Smooth muscle cell (in vitro differentiated cells): ENCODE measurements around the gene SPECC1. TPM values are rescaled to one million over a fixed set of nuclear protein-coding genes. Genes with fewer than 3 reads are reported as not detected.

Source experiments
- DNase-seq: peaks from one replicate; lab custom pipeline; 2025; ENCODE audit not compliant: unreplicated experiment; lab: John Stamatoyannopoulos, UW
- H2AFZ ChIP-seq: fragments of 200-600 bp; sonication (generic); 2 replicates; pipeline ENCODE4 v1.6.0; 2016; ENCODE audit warnings: antibody characterized with exemption, low read depth, mild to moderate bottlenecking
- H3F3A ChIP-seq: fragments of 200-600 bp; sonication (generic); 2 replicates; pipeline ENCODE4 v1.6.0; 2017; ENCODE audit warnings: antibody characterized with exemption, low read depth
- H3K27ac ChIP-seq: fragments of 200-600 bp; sonication (generic); 2 replicates; pipeline ENCODE4 v1.5.1; 2016; ENCODE audit warnings: low read depth, mild to moderate bottlenecking
- H3K27me3 ChIP-seq: fragments of 200-600 bp; sonication (generic); 2 replicates; pipeline ENCODE4 v1.6.1; 2016; ENCODE audit warnings: low read depth, mild to moderate bottlenecking
- H3K36me3 ChIP-seq: fragments of 200-600 bp; sonication (generic); 2 replicates; pipeline ENCODE4 v1.5.1; 2016; ENCODE audit warnings: low read depth
- H3K4me1 ChIP-seq: fragments of 200-600 bp; sonication (generic); 2 replicates; pipeline ENCODE4 v1.5.1; 2016; ENCODE audit warnings: low read depth
- H3K4me2 ChIP-seq: fragments of 200-600 bp; sonication (generic); 2 replicates; pipeline ENCODE4 v1.6.0; 2016; ENCODE audit warnings: mild to moderate bottlenecking
- H3K4me3 ChIP-seq: fragments of 200-600 bp; sonication (generic); 2 replicates; pipeline ENCODE4 v1.5.1; 2016; ENCODE audit warnings: mild to moderate bottlenecking
- H3K79me2 ChIP-seq: fragments of 200-600 bp; sonication (generic); 2 replicates; pipeline ENCODE4 v1.6.0; 2016; ENCODE audit warnings: low read depth, mild to moderate bottlenecking
- H3K9ac ChIP-seq: fragments of 200-600 bp; sonication (generic); 2 replicates; pipeline ENCODE4 v1.6.0; 2016; ENCODE audit warnings: low read depth
- H3K9me3 ChIP-seq: fragments of 200-600 bp; sonication (generic); replicated peaks from 2 replicates; pipeline ENCODE4 v1.5.1; 2016; ENCODE audit warnings: low read depth
- H4K20me1 ChIP-seq: fragments of 200-600 bp; sonication (generic); 2 replicates; pipeline ENCODE4 v1.6.0; 2016; ENCODE audit warnings: low read depth
- WGBS: methylation state at CpG from one replicate; pipeline ENCODE4 v1.1.7; 2016; ENCODE audit warnings: low lambda C conversion rate; 5-methylcytosine and 5-hydroxymethylcytosine counted together
- polyA plus RNA-seq: library from polyadenylated mRNA; unstranded; fragments of >200 nt; fragmentation: Nextera tagmentation; extraction: Ambion mirVana; gene quantifications from 2 replicates; pipeline ENCODE4 v1.2.1, GENCODE V29; 2016
- total RNA-seq: library from RNA; depleted of rRNA; stranded (reverse); fragments of >200 nt; gene quantifications from 2 replicates; pipeline ENCODE4 v1.2.3, GENCODE V29; 2014
- TF ChIP-seq, protein P1 (sequence below): fragments of 200-600 bp; sonication (generic); IDR thresholded peaks from 2 replicates; pipeline ENCODE4 v1.5.1; 2017; ENCODE audit warnings: borderline replicate concordance, mild to moderate bottlenecking, antibody characterized with exemption; ENCODE audit not compliant: insufficient read depth, poor library complexity, severe bottlenecking

Gene SPECC1
- total and polyA plus RNA-seq, 2 experiments from 2014 or later, result 20.0 to 72.0 TPM

DNA sequence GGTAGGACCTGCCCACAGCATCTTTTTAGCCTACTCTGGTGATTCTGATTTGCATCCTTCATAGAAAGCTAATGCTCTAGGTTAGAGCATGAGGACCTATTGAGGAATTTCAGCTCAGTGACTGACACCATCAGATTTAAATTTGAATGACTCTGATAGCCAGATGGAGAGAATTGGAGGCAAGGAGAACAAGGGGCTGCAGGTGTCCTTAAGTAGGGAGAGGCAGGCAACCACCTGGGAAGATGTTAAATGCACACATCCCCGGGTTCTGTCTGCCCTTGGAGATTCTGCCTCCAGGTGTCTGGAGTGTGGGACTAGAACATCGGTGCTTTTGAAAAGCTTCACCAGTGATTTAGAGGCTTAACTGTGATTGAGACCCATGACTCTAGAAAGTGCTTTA, 221.8 kb downstream of the SPECC1 start:
- Histone ChIP-seq H3K36me3 (no peaks in the 10 kb centered on the region), H3K9me3 (no peaks in the 10 kb centered on the region), H4K20me1 (no peaks in the 10 kb centered on the region), H3K79me2 (peaks cover 4% of the 10 kb centered on the region), H2AFZ (no peak overlapping the region), H3K4me3 (no peak overlapping the region), H3K27ac (no peak overlapping the region), H3K4me2 (no peak overlapping the region), H3K27me3 (no peaks in the 10 kb centered on the region), H3K9ac (no peak overlapping the region), H3F3A (peaks cover 7% of the 10 kb centered on the region), H3K4me1 (no peaks in the 10 kb centered on the region)
- 98% methylated on average over 2 of the region's 2 CpGs for WGBS
- no peak for DNase-seq
- TF ChIP-seq, protein P1, sequence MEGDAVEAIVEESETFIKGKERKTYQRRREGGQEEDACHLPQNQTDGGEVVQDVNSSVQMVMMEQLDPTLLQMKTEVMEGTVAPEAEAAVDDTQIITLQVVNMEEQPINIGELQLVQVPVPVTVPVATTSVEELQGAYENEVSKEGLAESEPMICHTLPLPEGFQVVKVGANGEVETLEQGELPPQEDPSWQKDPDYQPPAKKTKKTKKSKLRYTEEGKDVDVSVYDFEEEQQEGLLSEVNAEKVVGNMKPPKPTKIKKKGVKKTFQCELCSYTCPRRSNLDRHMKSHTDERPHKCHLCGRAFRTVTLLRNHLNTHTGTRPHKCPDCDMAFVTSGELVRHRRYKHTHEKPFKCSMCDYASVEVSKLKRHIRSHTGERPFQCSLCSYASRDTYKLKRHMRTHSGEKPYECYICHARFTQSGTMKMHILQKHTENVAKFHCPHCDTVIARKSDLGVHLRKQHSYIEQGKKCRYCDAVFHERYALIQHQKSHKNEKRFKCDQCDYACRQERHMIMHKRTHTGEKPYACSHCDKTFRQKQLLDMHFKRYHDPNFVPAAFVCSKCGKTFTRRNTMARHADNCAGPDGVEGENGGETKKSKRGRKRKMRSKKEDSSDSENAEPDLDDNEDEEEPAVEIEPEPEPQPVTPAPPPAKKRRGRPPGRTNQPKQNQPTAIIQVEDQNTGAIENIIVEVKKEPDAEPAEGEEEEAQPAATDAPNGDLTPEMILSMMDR, result no peak

DNA sequence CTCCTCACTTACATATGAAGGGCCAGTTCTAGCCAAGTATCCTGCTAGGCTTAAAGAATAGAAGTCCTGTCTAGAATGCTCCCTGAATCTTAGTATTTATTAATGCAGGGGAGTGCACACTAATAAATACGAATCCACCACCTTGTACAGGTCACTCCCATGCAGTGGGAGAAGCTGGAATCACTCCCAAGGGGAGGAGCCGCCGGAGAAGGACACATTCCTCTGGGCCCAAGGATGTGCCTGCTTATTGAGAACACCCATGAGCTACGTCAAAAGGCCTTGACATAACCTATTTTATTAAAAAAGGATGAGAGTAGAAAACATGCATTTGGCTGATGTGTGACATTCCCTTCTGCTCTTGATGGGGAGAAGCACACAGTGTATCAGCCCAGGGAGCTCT, 223.5 kb downstream of the SPECC1 start:
- WGBS, result 98% methylated on average over 4 of the region's 4 CpGs
- no peaks in the 10 kb centered on the region for H3K9me3 ChIP-seq
- no peaks in the 10 kb centered on the region for H3K4me1 ChIP-seq
- H3K9ac ChIP-seq, result no peak overlapping the region
- H3K79me2 ChIP-seq, result no peaks in the 10 kb centered on the region
- DNase-seq, result no peak
- H3F3A ChIP-seq, result peaks cover under 1% of the 10 kb centered on the region
- no peak overlapping the region for H3K4me3 ChIP-seq
- no peaks in the 10 kb centered on the region for H3K36me3 ChIP-seq
- H3K4me2 ChIP-seq, result no peak overlapping the region
- H4K20me1 ChIP-seq, result no peaks in the 10 kb centered on the region
- no peaks in the 10 kb centered on the region for H3K27me3 ChIP-seq
- TF ChIP-seq, protein P1, result no peak
- no peak overlapping the region for H2AFZ ChIP-seq
- H3K27ac ChIP-seq, result no peak overlapping the region

DNA sequence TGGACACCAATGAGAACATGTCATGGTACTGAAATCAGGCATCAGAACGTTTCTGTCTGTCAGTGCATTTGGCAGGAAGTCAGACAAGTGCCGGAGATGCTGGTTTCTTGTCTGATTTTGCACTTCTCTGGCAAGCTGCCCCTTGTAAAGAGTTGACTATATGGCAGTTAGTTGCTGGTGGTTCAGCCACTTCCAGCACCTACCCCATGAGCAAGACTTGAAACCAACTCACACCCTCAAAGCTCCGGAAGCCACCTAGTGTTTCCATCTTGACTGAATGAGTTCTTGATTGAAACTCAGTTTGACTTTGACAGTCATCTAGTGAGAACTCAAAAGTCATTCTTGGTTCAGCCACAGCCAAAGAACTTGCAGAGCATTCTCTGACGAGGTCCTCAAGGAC, 225.1 kb downstream of the SPECC1 start:
- no peak for DNase-seq
- no peaks in the 10 kb centered on the region for H3K79me2 ChIP-seq
- no peaks in the 10 kb centered on the region for H3K27me3 ChIP-seq
- TF ChIP-seq, protein P1, result no peak
- H3F3A ChIP-seq, result no peaks in the 10 kb centered on the region
- H3K27ac ChIP-seq, result no peak overlapping the region
- H3K4me3 ChIP-seq, result no peak overlapping the region
- H2AFZ ChIP-seq, result no peak overlapping the region
- H3K9me3 ChIP-seq, result no peaks in the 10 kb centered on the region
- no peaks in the 10 kb centered on the region for H3K36me3 ChIP-seq
- no peaks in the 10 kb centered on the region for H4K20me1 ChIP-seq
- H3K4me1 ChIP-seq, result no peaks in the 10 kb centered on the region
- 93% methylated on average over 4 of the region's 4 CpGs for WGBS
- H3K9ac ChIP-seq, result no peak overlapping the region
- no peak overlapping the region for H3K4me2 ChIP-seq

DNA sequence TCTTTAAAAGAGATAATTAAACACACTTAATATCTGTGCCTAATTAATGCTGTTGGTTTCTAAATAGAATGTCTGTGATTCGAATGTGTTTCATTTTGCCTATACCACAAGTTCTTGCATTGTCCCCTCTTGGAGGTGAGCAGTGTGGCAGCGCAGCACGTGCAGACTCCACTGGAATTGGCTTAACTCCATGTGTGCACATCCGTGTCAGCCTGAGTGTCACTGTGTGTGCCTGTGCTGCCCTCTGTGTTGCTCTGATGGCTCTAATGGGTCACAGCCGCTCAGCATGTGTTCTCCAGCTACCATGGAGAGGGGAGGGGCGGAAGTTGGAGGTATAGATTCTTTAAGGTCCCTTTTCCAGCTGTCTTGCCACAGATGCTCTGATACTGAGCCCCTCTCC, 226.6 kb downstream of the SPECC1 start:
- Histone ChIP-seq H2AFZ (no peak overlapping the region), H3K79me2 (no peaks in the 10 kb centered on the region), H4K20me1 (no peaks in the 10 kb centered on the region), H3K9ac (no peak overlapping the region), H3K4me2 (no peak overlapping the region), H3K9me3 (no peaks in the 10 kb centered on the region), H3K27ac (no peak overlapping the region), H3K27me3 (no peaks in the 10 kb centered on the region), H3K36me3 (no peaks in the 10 kb centered on the region), H3F3A (no peaks in the 10 kb centered on the region), H3K4me1 (no peaks in the 10 kb centered on the region), H3K4me3 (no peak overlapping the region)
- no peak for DNase-seq
- 94% methylated on average over 6 of the region's 6 CpGs for WGBS
- TF ChIP-seq, protein P1, result no peak
